CD14-positive monocyte (primary cell): ENCODE results near the gene ZNF865. TPM values are rescaled to one million over a fixed set of nuclear protein-coding genes. Genes with fewer than 3 reads are reported as not detected.
A peak's percentile ranks its signal among the peaks of the same experiment; 100 is the strongest.

Experiments
- DNase-seq, 3 donors: peaks; one replicate each; pipeline ENCODE4 v3.0.0-alpha.2; 2011 to 2022
- H2AFZ ChIP-seq: 2 replicates; pipeline ENCODE4 v1.6.0; 2012; ENCODE audit warnings: mild to moderate bottlenecking, low read depth, low read length, inconsistent platforms; ENCODE audit not compliant: insufficient read depth, poor library complexity, severe bottlenecking
- H3K27ac ChIP-seq, 2 donors: 1 replicate in 1 of 2; 2 replicates in 1 of 2; pipeline ENCODE4 v1.5.1; 2012 to 2013; ENCODE audit warnings: low read length in 2 of 2, control low read depth in 1 of 2, inconsistent platforms in 1 of 2, low read depth in 1 of 2, mild to moderate bottlenecking in 1 of 2
- H3K27me3 ChIP-seq, 2 donors: one replicate each; pipeline versions ENCODE4 v1.6.0 to v1.6.1; 2011 to 2013; ENCODE audit warnings: low read length in 2 of 2; ENCODE audit not compliant: control insufficient read depth in 2 of 2, insufficient read depth in 2 of 2
- H3K36me3 ChIP-seq, 2 donors: replicated peaks in 1 of 2; 1 replicate in 1 of 2; 2 replicates in 1 of 2; pipeline versions ENCODE4 v1.5.1 to v1.6.1; 2012 to 2013; ENCODE audit warnings: low read length in 2 of 2, control low read depth in 1 of 2, inconsistent platforms in 1 of 2, mild to moderate bottlenecking in 1 of 2; ENCODE audit not compliant: insufficient read depth in 2 of 2, control insufficient read depth in 1 of 2
- H3K4me1 ChIP-seq, 2 donors: 1 replicate in 1 of 2; 2 replicates in 1 of 2; pipeline versions ENCODE4 v1.5.1 to v1.6.1; 2012 to 2013; ENCODE audit warnings: low read length in 2 of 2, control low read depth in 1 of 2, inconsistent platforms in 1 of 2, mild to moderate bottlenecking in 1 of 2, moderate library complexity in 1 of 2; ENCODE audit not compliant: insufficient read depth in 2 of 2, control insufficient read depth in 1 of 2
- H3K4me2 ChIP-seq: replicated peaks from 2 replicates; pipeline ENCODE3; 2012; ENCODE audit warnings: low read length, moderate library complexity, mild to moderate bottlenecking; ENCODE audit not compliant: poor library complexity, severe bottlenecking; ENCODE audit errors: extremely low read depth
- H3K4me3 ChIP-seq, 3 experiments: fragments of 200-600 bp in 1 of 3; sonication (generic) in 1 of 3; replicated peaks in 1 of 3; 1 replicate in 2 of 3; 2 replicates in 1 of 3; pipeline ENCODE4 v1.5.1; 2011 to 2013; ENCODE audit warnings: low read length in 3 of 3, mild to moderate bottlenecking in 3 of 3, control low read depth in 2 of 3, low read depth in 2 of 3, inconsistent platforms in 1 of 3, moderate library complexity in 1 of 3
- H3K79me2 ChIP-seq: 2 replicates; pipeline ENCODE4 v1.6.0; 2012; ENCODE audit warnings: mild to moderate bottlenecking, control low read depth, inconsistent platforms, low read length, moderate library complexity; ENCODE audit not compliant: insufficient read depth
- H3K9ac ChIP-seq: 2 replicates; pipeline ENCODE4 v1.6.0; 2017; ENCODE audit warnings: low read length, mild to moderate bottlenecking; ENCODE audit not compliant: insufficient read depth, poor library complexity, severe bottlenecking
- H3K9me3 ChIP-seq, 2 donors: replicated peaks in 1 of 2; 1 replicate in 1 of 2; 2 replicates in 1 of 2; pipeline versions ENCODE4 v1.5.1 to v1.6.1; 2012 to 2013; ENCODE audit warnings: low read length in 2 of 2, control low read depth in 1 of 2; ENCODE audit not compliant: control insufficient read depth in 1 of 2, insufficient read depth in 1 of 2
- H4K20me1 ChIP-seq: 2 replicates; pipeline ENCODE4 v1.6.0; 2012; ENCODE audit warnings: mild to moderate bottlenecking, low read length, control low read depth, moderate library complexity; ENCODE audit not compliant: insufficient read depth
- H3K27ac Mint-ChIP-seq, 7 donors: one replicate each; pipeline ENCODE4 v1.8.0; 2020; ENCODE audit warnings: mild to moderate bottlenecking in 7 of 7, mixed read lengths in 7 of 7, moderate library complexity in 6 of 7, inconsistent platforms in 2 of 7
- H3K27me3 Mint-ChIP-seq, 3 donors: one replicate each; pipeline ENCODE4 v1.8.0; 2021 to 2022; ENCODE audit warnings: low read depth in 3 of 3, mild to moderate bottlenecking in 3 of 3, mixed read lengths in 3 of 3, moderate library complexity in 3 of 3, inconsistent platforms in 1 of 3
- H3K36me3 Mint-ChIP-seq, 2 donors: one replicate each; pipeline ENCODE4 v1.8.0; 2020; ENCODE audit warnings: mixed read lengths in 2 of 2, inconsistent platforms in 1 of 2, mild to moderate bottlenecking in 1 of 2
- H3K4me1 Mint-ChIP-seq: one replicate; pipeline ENCODE4 v1.8.0; 2020; ENCODE audit warnings: mild to moderate bottlenecking, mixed read lengths
- H3K4me3 Mint-ChIP-seq, 2 donors: one replicate each; pipeline ENCODE4 v1.8.0; 2020; ENCODE audit warnings: mild to moderate bottlenecking in 2 of 2, mixed read lengths in 2 of 2, moderate library complexity in 1 of 2
- H3K9me3 Mint-ChIP-seq, 7 donors: one replicate each; pipeline ENCODE4 v1.8.0; 2020 to 2022; ENCODE audit warnings: mixed read lengths in 7 of 7, mild to moderate bottlenecking in 6 of 7, moderate library complexity in 6 of 7, inconsistent platforms in 2 of 7
- CTCF ChIP-seq: fragments of 200-600 bp; IDR thresholded peaks from one replicate; pipeline ENCODE4 v1.8.0; 2022; ENCODE audit warnings: antibody characterized with exemption, mild to moderate bottlenecking
- WGBS: methylation state at CpG from one replicate; pipeline ENCODE4 v1.1.5; 2013; ENCODE audit warnings: missing lambda C conversion rate; ENCODE audit not compliant: insufficient coverage; 5-methylcytosine and 5-hydroxymethylcytosine counted together
- intact Hi-C, 2 donors: fragments of 100-400 bp; cut with micrococcal nuclease; formaldehyde crosslinking; loops; one replicate each; pipeline versions ENCODE4 v1.15.0 to v1.15.1; 2023
- polyA plus RNA-seq, 3 donors: library from polyadenylated mRNA; depleted of rRNA in 1 of 3; unstranded in 2 of 3; stranded (reverse) in 1 of 3; fragments of 300-500 nt in 2 of 3; fragments of >200 nt in 1 of 3; fragmentation: Illumina TruSeq in 2 of 3; gene quantifications; 1 replicate in 2 of 3; 2 replicates in 1 of 3; pipeline ENCODE4 v1.2.3, GENCODE V29; 2012 to 2021

The ZNF865 gene
- polyA plus RNA-seq, 3 donors: 0.03 to 6.0 (median 0.07) TPM

- no peak overlapping the region for H3K9ac ChIP-seq
- intact Hi-C loops: loop anchor here (2.0 to 10.0 kb wide), 2 partner anchors 14 to 1462 kb away; partner anchors contain the start of gene TSEN34 (in 1 of the 2)
- WGBS: 82% methylated on average over 3 of the region's 7 CpGs
- H3K79me2 ChIP-seq: peaks cover 66% of the 10 kb centered on the region
- Mint-ChIP-seq H3K27ac (peak overlapping the region in 6 of 7 donors; percentile 13 to 98 (median 94)), H3K36me3 (peaks cover 22 to 33% of the 10 kb centered on the region in 2 donors), H3K4me1 (peaks cover 32% of the 10 kb centered on the region), H3K9me3 (no peaks in the 10 kb centered on the region), H3K27me3 (peaks cover 0 to 3% (median 1%) of the 10 kb centered on the region in 3 donors), H3K4me3 (peak overlapping the region; percentile 95 to 98)
- no peak for TF ChIP-seq CTCF
- no peaks in the 10 kb centered on the region for H3K9me3 ChIP-seq
- peak overlapping the region in 1 of 3 experiments; percentile 86 for H3K4me3 ChIP-seq
- peaks cover 64% of the 10 kb centered on the region for H4K20me1 ChIP-seq
- H2AFZ ChIP-seq: no peak overlapping the region
- H3K27ac ChIP-seq: peak overlapping the region in 1 of 2 donors; percentile 94
- H3K4me2 ChIP-seq: peak overlapping the region; percentile 84
- no peak for DNase-seq
- H3K36me3 ChIP-seq: peaks cover 19 to 41% of the 10 kb centered on the region in 2 donors
- H3K27me3 ChIP-seq: no peaks in the 10 kb centered on the region
- H3K4me1 ChIP-seq: peaks cover 33 to 49% of the 10 kb centered on the region in 2 donors
Observed at GRCh38 chr19:55656552-55656951, 51.1 kb downstream of the ZNF865 start.

- Mint-ChIP-seq H3K9me3 (no peaks in the 10 kb centered on the region), H3K27me3 (peaks cover 0 to 2% (median 1%) of the 10 kb centered on the region in 3 donors), H3K36me3 (peaks cover 28 to 36% of the 10 kb centered on the region in 2 donors), H3K4me3 (peak overlapping the region in 1 of 2 donors; percentile 26), H3K4me1 (peaks cover 32% of the 10 kb centered on the region), H3K27ac (peak overlapping the region in 6 of 7 donors; percentile 54 to 78 (median 66))
- Histone ChIP-seq H3K27ac (peak overlapping the region in 1 of 2 donors; percentile 94), H3K36me3 (peaks cover 25 to 47% of the 10 kb centered on the region in 2 donors), H3K79me2 (peaks cover 72% of the 10 kb centered on the region), H3K9me3 (no peaks in the 10 kb centered on the region), H4K20me1 (peaks cover 70% of the 10 kb centered on the region), H3K4me1 (peaks cover 33 to 49% of the 10 kb centered on the region in 2 donors), H3K4me3 (peak overlapping the region in 1 of 3 experiments; percentile 86), H2AFZ (no peak overlapping the region), H3K4me2 (peak overlapping the region; percentile 84), H3K27me3 (no peaks in the 10 kb centered on the region), H3K9ac (no peak overlapping the region)
- intact Hi-C loops: loop anchor here (2.0 to 10.0 kb wide), 2 partner anchors 14 to 1462 kb away; partner anchors contain the start of gene TSEN34 (in 1 of the 2)
- peak in 1 of 3 donors; percentile 11 for DNase-seq
- no peak for TF ChIP-seq CTCF
- 71% methylated on average over 13 of the region's 18 CpGs for WGBS
Observed at GRCh38 chr19:55656988-55657747, 51.7 kb downstream of the ZNF865 start.
